HepG2 (cell line): Measurements from ENCODE around the gene CCNDBP1. TPM values are rescaled to one million over a fixed set of nuclear protein-coding genes. Genes with fewer than 3 reads are reported as not detected.
A peak's percentile ranks its signal among the peaks of the same experiment; 100 is the strongest.

Source experiments
- AGO2 ChIP-seq: fragments of 200-400 bp; formaldehyde crosslinking; optimal IDR thresholded peaks from 2 replicates; pipeline ENCODE3; 2017; ENCODE audit warnings: mild to moderate bottlenecking, low read depth, low read length, moderate library complexity
- CHD2 ChIP-seq: IDR thresholded peaks from 2 replicates; pipeline ENCODE4 v1.6.1; 2011; ENCODE audit warnings: low read depth, low read length, improper control_type of control experiment
- ELF3 ChIP-seq: IDR thresholded peaks from 2 replicates; pipeline ENCODE4 v1.6.1; 2016; ENCODE audit warnings: missing genetic modification reagents, missing compliant biosample characterization
- HMG20A ChIP-seq: IDR thresholded peaks from 2 replicates; pipeline ENCODE4 v1.6.1; 2016; ENCODE audit warnings: borderline replicate concordance
- HNF4A ChIP-seq: sonication (generic); formaldehyde crosslinking; IDR thresholded peaks from 2 replicates; pipeline ENCODE4 v1.4.0; 2020; ENCODE audit warnings: missing genetic modification reagents
- HOXA5 ChIP-seq: sonication (generic); formaldehyde crosslinking; IDR thresholded peaks from 2 replicates; pipeline ENCODE4 v1.4.0; 2020; ENCODE audit warnings: missing genetic modification reagents
- IKZF1 ChIP-seq: fragments of 450-650 bp; IDR thresholded peaks from 2 replicates; pipeline ENCODE4 v1.7.1; 2016
- LCORL ChIP-seq, 2 experiments: fragments of 450-650 bp in 1 of 2; sonication (generic) in 1 of 2; formaldehyde crosslinking in 1 of 2; IDR thresholded peaks; 2 replicates each; pipeline versions ENCODE4 v1.5.0 to v1.6.1; 2017 to 2020; ENCODE audit warnings: antibody characterized with exemption in 1 of 2, missing genetic modification reagents in 1 of 2
- MAFK ChIP-seq, 2 experiments: IDR thresholded peaks in 1 of 2; conservative IDR thresholded peaks in 1 of 2; 2 replicates each; pipeline ENCODE4 v1.6.1; 2011; ENCODE audit warnings: improper control_type of control experiment in 2 of 2, low read length in 2 of 2
- MTF1 ChIP-seq: sonication (generic); formaldehyde crosslinking; IDR thresholded peaks from 2 replicates; pipeline ENCODE4 v1.5.0; 2020; ENCODE audit warnings: missing genetic modification reagents
- RBM22 ChIP-seq: fragments of 200-400 bp; formaldehyde crosslinking; optimal IDR thresholded peaks from 2 replicates; pipeline ENCODE3; 2017; ENCODE audit warnings: mild to moderate bottlenecking, low read length, moderate library complexity
- SAP130 ChIP-seq: IDR thresholded peaks from 2 replicates; pipeline ENCODE4 v1.6.1; 2016; ENCODE audit warnings: low read depth
- SP4 ChIP-seq: sonication (generic); formaldehyde crosslinking; IDR thresholded peaks from 2 replicates; pipeline ENCODE4 v1.8.1; 2023; ENCODE audit warnings: mild to moderate bottlenecking, missing genetic modification reagents
- SYNCRIP ChIP-seq: fragments of 200-400 bp; formaldehyde crosslinking; IDR thresholded peaks from 2 replicates; pipeline ENCODE4 v1.6.1; 2018; ENCODE audit warnings: mild to moderate bottlenecking, low read depth, low read length; ENCODE audit not compliant: insufficient read depth
- ZBTB42 ChIP-seq: sonication (generic); formaldehyde crosslinking; IDR thresholded peaks from 2 replicates; pipeline ENCODE4 v1.5.0; 2020; ENCODE audit warnings: mild to moderate bottlenecking, missing genetic modification reagents
- ZFAT ChIP-seq: sonication (generic); formaldehyde crosslinking; conservative IDR thresholded peaks from 2 replicates; pipeline ENCODE4 v1.8.1; 2023; ENCODE audit warnings: missing genetic modification reagents, inconsistent platforms
- ZMAT3 ChIP-seq: sonication (generic); formaldehyde crosslinking; conservative IDR thresholded peaks from 2 replicates; pipeline ENCODE4 v1.7.0; 2021; ENCODE audit warnings: missing genetic modification reagents
- ZNF792 ChIP-seq: IDR thresholded peaks from 2 replicates; pipeline ENCODE4 v1.6.1; 2016
- polyA plus RNA-seq, 8 experiments: library from polyadenylated mRNA; depleted of rRNA in 3 of 8; stranded (reverse) in 7 of 8; unstranded in 1 of 8; fragments of >200 nt; fragmentation: Illumina TruSeq in 4 of 8; extraction: Trizol in 4 of 8; gene quantifications; 2 replicates each; pipeline versions ENCODE4 v1.2.1 to v1.2.3, GENCODE V29; 2011 to 2016; ENCODE audit warnings: low read depth in 4 of 8, missing spikeins in 1 of 8, mixed read lengths in 1 of 8; ENCODE audit not compliant: insufficient read depth in 1 of 8
- total RNA-seq, 5 experiments: library from RNA; depleted of rRNA; stranded (reverse); fragments of >200 nt; fragmentation: Illumina TruSeq; extraction: Trizol; gene quantifications; 2 replicates each; pipeline ENCODE4 v1.2.3, GENCODE V29; 2016; ENCODE audit warnings: low read depth in 1 of 5
- TF ChIP-seq, protein P1 (sequence below): sonication (generic); formaldehyde crosslinking; conservative IDR thresholded peaks from 2 replicates; pipeline ENCODE4 v1.5.0; 2020; ENCODE audit warnings: missing genetic modification reagents
- TF ChIP-seq, protein P2 (sequence below): IDR thresholded peaks from 2 replicates; pipeline ENCODE4 v1.6.1; 2016
- TF ChIP-seq, protein P3 (sequence below): sonication (generic); formaldehyde crosslinking; IDR thresholded peaks from 2 replicates; pipeline ENCODE4 v1.5.0; 2020; ENCODE audit warnings: missing genetic modification reagents, mild to moderate bottlenecking, borderline replicate concordance
- TF ChIP-seq, protein P4 (sequence below): sonication (generic); formaldehyde crosslinking; IDR thresholded peaks from 2 replicates; pipeline ENCODE4 v1.5.0; 2020; ENCODE audit warnings: missing genetic modification reagents
- TF ChIP-seq, protein P5 (sequence below): sonication (generic); formaldehyde crosslinking; IDR thresholded peaks from 2 replicates; pipeline ENCODE4 v1.8.1; 2023; ENCODE audit warnings: mild to moderate bottlenecking, moderate library complexity, missing genetic modification reagents
- TF ChIP-seq, protein P6 (sequence below): fragments of 450-650 bp; IDR thresholded peaks from 2 replicates; pipeline ENCODE4 v1.6.1; 2016

CCNDBP1 gene
- total and polyA plus RNA-seq, 2 of the 13 experiments (the other 11 are each of a cell fraction or from before 2014, with no cell fraction given): 24.8 to 42.3 TPM

DNA sequence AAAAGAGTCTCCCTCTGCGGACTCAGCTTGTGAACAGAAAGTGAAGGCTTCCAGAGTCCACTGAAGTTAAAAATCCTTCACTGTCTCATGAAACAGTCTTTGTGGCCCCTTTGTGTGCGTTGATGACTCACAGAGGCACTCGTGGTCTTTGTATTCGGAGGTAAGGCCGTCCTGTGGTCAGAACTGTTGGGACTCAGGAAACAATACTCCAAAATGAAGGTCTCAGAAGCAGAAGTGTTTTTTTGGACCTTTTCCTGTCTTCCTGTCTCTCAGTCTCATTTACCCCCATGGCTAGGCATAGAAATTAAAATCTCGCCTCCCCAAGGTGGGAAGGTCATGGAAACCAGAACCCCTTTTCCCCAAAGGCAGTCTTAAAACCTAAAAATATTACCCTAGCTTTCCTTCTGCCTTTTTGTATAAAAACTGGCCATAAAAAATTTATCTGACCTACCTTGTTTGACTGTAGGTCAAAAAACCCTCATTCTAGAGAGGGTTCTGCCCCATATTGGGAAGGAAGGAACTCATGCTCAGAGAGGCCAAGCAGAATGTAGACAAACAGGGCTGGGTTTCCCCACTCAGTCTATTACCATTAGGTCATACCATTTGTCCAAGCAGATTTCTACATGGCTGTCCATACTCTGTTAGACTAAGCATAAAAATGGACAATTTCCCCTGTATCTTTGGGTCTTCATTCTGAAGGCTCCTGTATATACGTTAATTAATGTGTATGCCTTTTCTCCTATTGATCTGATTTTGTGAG lies 54.7 kb downstream of the CCNDBP1 start (continued):
- TF ChIP-seq ELF3 (CRISPR knock-in tag) (peak; percentile 44; the same call in 1 of the 2 replicates), ZNF792 (CRISPR knock-in tag) (peak; percentile 52; the same call in 1 of the 2 replicates), HOXA5 (CRISPR knock-in tag) (no peak), MTF1 (CRISPR knock-in tag) (no peak), IKZF1 (no peak), ZFAT (CRISPR knock-in tag) (no peak), HNF4A (CRISPR knock-in tag) (no peak), ZBTB42 (no peak), ZMAT3 (no peak), LCORL (IDR thresholded peaks at IDR 0.05) (no peak), LCORL (CRISPR knock-in tag; IDR thresholded peaks at IDR 0.05) (peak; percentile 43; the same call in 1 of the 2 replicates), SP4 (CRISPR knock-in tag) (no peak), AGO2 (no peak), SAP130 (CRISPR knock-in tag) (peak; percentile 46; the same call in 1 of the 2 replicates), MAFK (conservative IDR thresholded peaks at IDR 0.05 in 1 of 2, IDR thresholded peaks at IDR 0.05 in 1 of 2; ENCODE audit: low read length in 2 of 2) (no peak), HMG20A (CRISPR knock-in tag) (peak; percentile 46; the same call in 1 of the 2 replicates), RBM22 (no peak), SYNCRIP (no peak), CHD2 (no peak)
- TF ChIP-seq, protein P1, sequence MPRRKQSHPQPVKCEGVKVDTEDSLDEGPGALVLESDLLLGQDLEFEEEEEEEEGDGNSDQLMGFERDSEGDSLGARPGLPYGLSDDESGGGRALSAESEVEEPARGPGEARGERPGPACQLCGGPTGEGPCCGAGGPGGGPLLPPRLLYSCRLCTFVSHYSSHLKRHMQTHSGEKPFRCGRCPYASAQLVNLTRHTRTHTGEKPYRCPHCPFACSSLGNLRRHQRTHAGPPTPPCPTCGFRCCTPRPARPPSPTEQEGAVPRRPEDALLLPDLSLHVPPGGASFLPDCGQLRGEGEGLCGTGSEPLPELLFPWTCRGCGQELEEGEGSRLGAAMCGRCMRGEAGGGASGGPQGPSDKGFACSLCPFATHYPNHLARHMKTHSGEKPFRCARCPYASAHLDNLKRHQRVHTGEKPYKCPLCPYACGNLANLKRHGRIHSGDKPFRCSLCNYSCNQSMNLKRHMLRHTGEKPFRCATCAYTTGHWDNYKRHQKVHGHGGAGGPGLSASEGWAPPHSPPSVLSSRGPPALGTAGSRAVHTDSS: no peak
- TF ChIP-seq, protein P2, sequence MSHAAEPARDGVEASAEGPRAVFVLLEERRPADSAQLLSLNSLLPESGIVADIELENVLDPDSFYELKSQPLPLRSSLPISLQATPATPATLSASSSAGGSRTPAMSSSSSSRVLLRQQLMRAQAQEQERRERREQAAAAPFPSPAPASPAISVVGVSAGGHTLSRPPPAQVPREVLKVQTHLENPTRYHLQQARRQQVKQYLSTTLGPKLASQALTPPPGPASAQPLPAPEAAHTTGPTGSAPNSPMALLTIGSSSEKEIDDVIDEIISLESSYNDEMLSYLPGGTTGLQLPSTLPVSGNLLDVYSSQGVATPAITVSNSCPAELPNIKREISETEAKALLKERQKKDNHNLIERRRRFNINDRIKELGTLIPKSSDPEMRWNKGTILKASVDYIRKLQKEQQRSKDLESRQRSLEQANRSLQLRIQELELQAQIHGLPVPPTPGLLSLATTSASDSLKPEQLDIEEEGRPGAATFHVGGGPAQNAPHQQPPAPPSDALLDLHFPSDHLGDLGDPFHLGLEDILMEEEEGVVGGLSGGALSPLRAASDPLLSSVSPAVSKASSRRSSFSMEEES: peak; percentile 72
- TF ChIP-seq, protein P3, sequence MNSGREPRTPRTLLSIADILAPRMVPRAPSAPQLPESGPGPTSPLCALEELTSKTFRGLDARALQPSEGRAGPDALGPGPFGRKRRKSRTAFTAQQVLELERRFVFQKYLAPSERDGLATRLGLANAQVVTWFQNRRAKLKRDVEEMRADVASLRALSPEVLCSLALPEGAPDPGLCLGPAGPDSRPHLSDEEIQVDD (CRISPR knock-in tag): no peak
- TF ChIP-seq, protein P4, sequence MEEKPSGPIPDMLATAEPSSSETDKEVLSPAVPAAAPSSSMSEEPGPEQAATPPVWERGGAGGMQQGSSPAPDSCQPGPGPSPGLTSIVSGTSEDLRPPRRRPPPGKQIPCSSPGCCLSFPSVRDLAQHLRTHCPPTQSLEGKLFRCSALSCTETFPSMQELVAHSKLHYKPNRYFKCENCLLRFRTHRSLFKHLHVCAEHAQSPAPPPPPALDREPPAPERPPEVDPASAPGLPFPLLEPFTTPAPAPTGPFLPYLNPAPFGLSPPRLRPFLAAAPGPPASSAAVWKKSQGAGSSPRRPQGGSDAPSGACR (CRISPR knock-in tag): no peak
- TF ChIP-seq, protein P5, sequence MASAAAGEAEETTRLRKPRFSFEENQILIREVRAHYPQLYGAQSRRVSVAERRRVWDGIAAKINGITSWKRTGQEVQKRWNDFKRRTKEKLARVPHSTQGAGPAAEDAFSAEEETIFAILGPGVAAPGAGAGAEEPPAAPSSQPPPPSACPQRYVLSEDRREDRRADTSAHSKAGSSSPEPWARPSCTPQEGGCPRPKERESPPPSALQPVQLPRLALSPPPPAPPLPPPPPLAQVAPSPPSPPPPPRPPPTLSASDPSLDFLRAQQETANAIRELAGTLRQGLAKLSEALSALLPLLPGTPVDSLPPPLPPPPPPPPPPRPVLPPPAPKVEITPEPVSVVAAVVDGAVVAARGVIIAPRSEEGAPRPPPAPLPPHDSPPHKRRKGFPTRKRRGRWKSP (CRISPR knock-in tag): no peak
- TF ChIP-seq, protein P6, sequence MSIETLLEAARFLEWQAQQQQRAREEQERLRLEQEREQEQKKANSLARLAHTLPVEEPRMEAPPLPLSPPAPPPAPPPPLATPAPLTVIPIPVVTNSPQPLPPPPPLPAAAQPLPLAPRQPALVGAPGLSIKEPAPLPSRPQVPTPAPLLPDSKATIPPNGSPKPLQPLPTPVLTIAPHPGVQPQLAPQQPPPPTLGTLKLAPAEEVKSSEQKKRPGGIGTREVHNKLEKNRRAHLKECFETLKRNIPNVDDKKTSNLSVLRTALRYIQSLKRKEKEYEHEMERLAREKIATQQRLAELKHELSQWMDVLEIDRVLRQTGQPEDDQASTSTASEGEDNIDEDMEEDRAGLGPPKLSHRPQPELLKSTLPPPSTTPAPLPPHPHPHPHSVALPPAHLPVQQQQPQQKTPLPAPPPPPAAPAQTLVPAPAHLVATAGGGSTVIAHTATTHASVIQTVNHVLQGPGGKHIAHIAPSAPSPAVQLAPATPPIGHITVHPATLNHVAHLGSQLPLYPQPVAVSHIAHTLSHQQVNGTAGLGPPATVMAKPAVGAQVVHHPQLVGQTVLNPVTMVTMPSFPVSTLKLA: no peak
